GM12878 (cell line): ENCODE data around the gene SV2A. TPM values are rescaled to one million over a fixed set of nuclear protein-coding genes. Genes with fewer than 3 reads are reported as not detected.

Experiments used
- ATAC-seq: fragments of 200-7000 bp; cut with Tn5 transposase; 3 replicates; pipeline ENCODE4 v1.9.1; 2020; ENCODE audit warnings: mild to moderate bottlenecking, moderate library complexity
- BruUV-seq: library from RNA; stranded (reverse); fragments of 400-500 nt; replicated peaks from 2 replicates; lab custom pipeline; 2021; lab: Mats Ljungman, UMichigan
- CTCF ChIA-PET: fragments of 300-600 bp; sonication (Branson Sonifier 250); formaldehyde crosslinking; extraction: SDS; loops from one replicate; lab custom pipeline; 2021; ENCODE audit warnings: inconsistent platforms; lab: Yijun Ruan, JAX
- POLR2A ChIA-PET: fragments of 350-600 bp; formaldehyde crosslinking; extraction: SDS; loops from one replicate; lab custom pipeline; 2021; ENCODE audit warnings: inconsistent platforms; lab: Charles Lee
- RAD21 ChIA-PET: fragments of 300-600 bp; sonication (Branson Sonifier 250); formaldehyde crosslinking; loops from one replicate; lab custom pipeline; 2023; ENCODE audit warnings: antibody characterized with exemption; ENCODE audit not compliant: unreplicated experiment; lab: Charles Lee
- SMC1A ChIA-PET: fragments of 300-600 bp; sonication (Branson Sonifier 250); formaldehyde crosslinking; loops from one replicate; lab custom pipeline; 2023; ENCODE audit not compliant: unreplicated experiment, uncharacterized antibody; lab: Charles Lee
- DNase-seq: peaks from one replicate; pipeline ENCODE4 v3.0.0-alpha.2; 2011; ENCODE audit warnings: low read depth, low spot score
- FAIRE-seq: peaks from 3 replicates; lab custom pipeline; 2011; peaks lifted over from hg19 to GRCh38; lab: Jason Lieb, UNC
- H2AFZ ChIP-seq: 2 replicates; pipeline ENCODE4 v1.6.0; 2011; ENCODE audit warnings: low read depth, low read length, control low read depth; ENCODE audit not compliant: control insufficient read depth
- H3K27ac ChIP-seq: 2 replicates; pipeline ENCODE4 v1.5.1; 2011; ENCODE audit warnings: control low read depth; ENCODE audit not compliant: control insufficient read depth, insufficient read depth
- H3K27me3 ChIP-seq, 2 experiments: replicated peaks in 1 of 2; 2 replicates each; pipeline versions ENCODE4 v1.6.0 to v1.6.1; 2011; ENCODE audit warnings: low read length in 1 of 2; ENCODE audit not compliant: control insufficient read depth in 2 of 2, insufficient read depth in 2 of 2
- H3K36me3 ChIP-seq, 2 experiments: 2 replicates each; pipeline ENCODE4 v1.5.1; 2011; ENCODE audit warnings: low read length in 1 of 2; ENCODE audit not compliant: control insufficient read depth in 2 of 2, insufficient read depth in 2 of 2
- H3K4me1 ChIP-seq: 2 replicates; pipeline ENCODE4 v1.6.1; 2011; ENCODE audit warnings: mild to moderate bottlenecking, low read length, moderate library complexity, mixed read lengths; ENCODE audit not compliant: control insufficient read depth, insufficient read depth
- H3K4me2 ChIP-seq: 2 replicates; pipeline ENCODE4 v1.6.0; 2011; ENCODE audit warnings: control low read depth; ENCODE audit not compliant: control insufficient read depth, insufficient read depth
- H3K4me3 ChIP-seq: fragments of 200-600 bp; sonication (generic); 2 replicates; pipeline ENCODE4 v1.5.1; 2016
- H3K79me2 ChIP-seq: 2 replicates; pipeline ENCODE4 v1.6.0; 2011; ENCODE audit warnings: low read length; ENCODE audit not compliant: control insufficient read depth, insufficient read depth
- H3K9ac ChIP-seq: 2 replicates; pipeline ENCODE4 v1.8.0; 2011; ENCODE audit warnings: low read length, control low read depth, mixed read lengths; ENCODE audit not compliant: control insufficient read depth, insufficient read depth
- H3K9me3 ChIP-seq: replicated peaks from 3 replicates; pipeline ENCODE4 v1.5.1; 2011; ENCODE audit warnings: mild to moderate bottlenecking, low read length; ENCODE audit not compliant: control insufficient read depth, insufficient read depth
- H4K20me1 ChIP-seq: 2 replicates; pipeline ENCODE4 v1.6.0; 2011; ENCODE audit not compliant: control insufficient read depth, insufficient read depth
- ATF2 ChIP-seq: IDR thresholded peaks from 2 replicates; pipeline ENCODE4 v1.6.1; 2012; ENCODE audit warnings: low read length, inconsistent platforms
- DPF2 ChIP-seq: fragments of 450-650 bp; IDR thresholded peaks from 2 replicates; pipeline ENCODE4 v1.6.1; 2017; ENCODE audit warnings: mild to moderate bottlenecking
- EGR1 ChIP-seq, 2 experiments: IDR thresholded peaks; 1 replicate in 1 of 2; 2 replicates in 1 of 2; pipeline ENCODE4 v1.6.1; 2011 to 2012; ENCODE audit warnings: low read depth in 2 of 2, low read length in 2 of 2, borderline replicate concordance in 1 of 2, mild to moderate bottlenecking in 1 of 2, moderate library complexity in 1 of 2
- HSF1 ChIP-seq: fragments of 150-350 bp; IDR thresholded peaks from 2 replicates; pipeline ENCODE4 v1.6.1; 2014; ENCODE audit warnings: mild to moderate bottlenecking, low read depth, low read length
- KAT2A ChIP-seq: conservative IDR thresholded peaks from 2 replicates; pipeline ENCODE4 v1.6.1; 2011; ENCODE audit warnings: low read depth, low read length; ENCODE audit not compliant: control insufficient read depth
- POU2F2 ChIP-seq: IDR thresholded peaks from 3 replicates; pipeline ENCODE4 v1.6.1; 2011; ENCODE audit warnings: low read depth, mild to moderate bottlenecking, low read length, borderline replicate concordance
- WGBS: methylation state at CpG from one replicate; pipeline ENCODE4 v1.1.6; 2016; ENCODE audit warnings: low lambda C conversion rate; ENCODE audit not compliant: insufficient replicate concordance, insufficient coverage; ENCODE audit errors: missing lambda C conversion rate; 5-methylcytosine and 5-hydroxymethylcytosine counted together
- in situ Hi-C: fragments of 300-500 bp; cut with MboI; formaldehyde crosslinking; loops from 9 replicates; pipeline ENCODE4 v1.14.3; 2018; ENCODE audit warnings: mixed read lengths
- intact Hi-C: fragments of 100-400 bp; cut with micrococcal nuclease; formaldehyde crosslinking; loops from one replicate; pipeline ENCODE4 v1.14.2; 2022; ENCODE audit not compliant: unreplicated experiment
- polyA plus RNA-seq, 11 experiments: library from polyadenylated mRNA; depleted of rRNA in 4 of 11; unstranded in 6 of 11; stranded (reverse) in 5 of 11; fragments of >200 nt; fragmentation: Nextera tagmentation in 4 of 11; fragmentation: Illumina TruSeq in 1 of 11; extraction: Ambion mirVana in 4 of 11; extraction: Trizol in 1 of 11; gene quantifications; 1 replicate in 1 of 11; 2 replicates in 10 of 11; pipeline versions ENCODE4 v1.2.1 to v1.2.3, GENCODE V29; 2011 to 2016; ENCODE audit warnings: inconsistent platforms in 2 of 11, missing spikeins in 2 of 11, low read depth in 1 of 11
- total RNA-seq, 4 experiments: library from RNA; depleted of rRNA in 3 of 4; stranded (reverse); fragments of >200 nt in 3 of 4; fragmentation: Illumina TruSeq in 1 of 4; extraction: Trizol in 1 of 4; gene quantifications; 2 replicates each; pipeline versions ENCODE4 v1.2.1 to v1.2.3, GENCODE V29; 2013 to 2021

SV2A gene
- total and polyA plus RNA-seq, 10 of the 15 experiments (the other 5 are each of a cell fraction or from before 2014, with no cell fraction given), result 0.39 to 11.6 (median 5.4) TPM

GRCh38 chr1:149881876-149882275 is 35.8 kb downstream of the SV2A start:
- DNase-seq (no peak), FAIRE-seq (no peak), ATAC-seq (no peak)
- H3K4me1 ChIP-seq, result no peaks in the 10 kb centered on the region
- H3K79me2 ChIP-seq, result peaks cover 17% of the 10 kb centered on the region
- no peak overlapping the region for H3K9ac ChIP-seq
- 88% methylated on average over 1 of the region's 1 CpG for WGBS
- H2AFZ ChIP-seq, result no peak overlapping the region
- no peaks in the 10 kb centered on the region for H3K27me3 ChIP-seq
- H3K27ac ChIP-seq, result no peak overlapping the region
- ChIA-PET POLR2A (no interaction called here), SMC1A (no interaction called here), RAD21 (no interaction called here), CTCF (no interaction called here)
- no peak overlapping the region for H3K4me3 ChIP-seq
- in situ Hi-C loops, result no loop called here
- no peaks in the 10 kb centered on the region for H3K36me3 ChIP-seq
- BruUV-seq, result no TSS peak
- TF ChIP-seq ATF2 (no peak), POU2F2 (no peak), KAT2A (no peak), EGR1 (IDR thresholded peaks at IDR 0.05; ENCODE audit: borderline replicate concordance in 1 of 2, low read depth in 2 of 2, low read length in 2 of 2) (no peak), DPF2 (no peak), HSF1 (no peak)
- no peaks in the 10 kb centered on the region for H3K9me3 ChIP-seq
- H4K20me1 ChIP-seq, result no peaks in the 10 kb centered on the region
- intact Hi-C loops, result no loop called here
- no peak overlapping the region; the same call in 1 of the 2 replicates for H3K4me2 ChIP-seq
